Measurements from ENCODE around the gene LRP1. TPM values are rescaled to one million over a fixed set of nuclear protein-coding genes. Genes with fewer than 3 reads are reported as not detected.

LRP1 gene
- polyA plus RNA-seq, 2 donors = 29.6 to 47.6 TPM

GRCh38 chr12:57201219-57201618, 72.9 kb downstream of the LRP1 start:
- H3K36me3 ChIP-seq (ENCODE audit: control insufficient read depth in 2 of 2, insufficient read depth in 2 of 2, low read length in 1 of 2) = peaks cover 17 to 95% of the 10 kb centered on the region in 2 donors
- H3K9me3 ChIP-seq (ENCODE audit: control insufficient read depth in 2 of 2, insufficient read depth in 1 of 2, low read depth in 1 of 2, low read length in 1 of 2) = peaks cover 0 to 2% of the 10 kb centered on the region in 2 donors
- no peaks in the 10 kb centered on the region for H3K4me1 ChIP-seq (ENCODE audit: control insufficient read depth in 2 of 2, insufficient read depth in 2 of 2, low read length in 1 of 2)
- H3K27ac ChIP-seq (ENCODE audit: low read depth in 2 of 2, low read length in 1 of 2) = no peak overlapping the region
- no peak overlapping the region for H3K4me3 ChIP-seq (ENCODE audit: low read depth in 1 of 2, low read length in 2 of 2)
- H3K27me3 ChIP-seq (ENCODE audit: control insufficient read depth in 1 of 2, insufficient read depth in 2 of 2, low read length in 2 of 2) = no peaks in the 10 kb centered on the region
- 77 to 87% methylated on average over 8 of the region's 8 CpGs for WGBS, 2 donors

DNA sequence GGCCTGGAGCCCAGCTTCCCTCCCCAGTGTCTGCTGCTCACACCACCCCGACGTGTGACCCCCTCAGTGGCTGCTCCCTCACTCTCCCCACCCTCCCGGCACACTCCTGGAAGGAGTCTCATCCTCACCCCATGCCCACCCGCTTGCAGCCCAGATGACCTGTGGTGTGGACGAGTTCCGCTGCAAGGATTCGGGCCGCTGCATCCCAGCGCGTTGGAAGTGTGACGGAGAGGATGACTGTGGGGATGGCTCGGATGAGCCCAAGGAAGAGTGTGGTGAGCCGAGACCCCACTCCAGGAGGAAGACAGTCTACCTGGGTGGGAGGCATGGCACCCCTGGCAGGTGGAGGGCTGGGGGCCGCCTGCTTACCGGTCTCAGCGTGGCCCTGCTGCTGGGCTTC, 73.3 kb downstream of the LRP1 start:
- Histone ChIP-seq H3K36me3 (ENCODE audit: control insufficient read depth in 2 of 2, insufficient read depth in 2 of 2, low read length in 1 of 2) (peaks cover 15 to 95% of the 10 kb centered on the region in 2 donors), H3K9me3 (ENCODE audit: control insufficient read depth in 2 of 2, insufficient read depth in 1 of 2, low read depth in 1 of 2, low read length in 1 of 2) (peaks cover 0 to 2% of the 10 kb centered on the region in 2 donors), H3K27ac (ENCODE audit: low read depth in 2 of 2, low read length in 1 of 2) (no peak overlapping the region), H3K4me1 (ENCODE audit: control insufficient read depth in 2 of 2, insufficient read depth in 2 of 2, low read length in 1 of 2) (no peaks in the 10 kb centered on the region), H3K27me3 (ENCODE audit: control insufficient read depth in 1 of 2, insufficient read depth in 2 of 2, low read length in 2 of 2) (no peaks in the 10 kb centered on the region), H3K4me3 (ENCODE audit: low read depth in 1 of 2, low read length in 2 of 2) (no peak overlapping the region)
- WGBS, 2 donors = 87 to 88% methylated on average over 16 of the region's 16 CpGs

GRCh38 chr12:57202321-57202720, 74.0 kb downstream of the LRP1 start:
- 89 to 91% methylated on average over 19 of the region's 19 CpGs for WGBS, 2 donors
- Histone ChIP-seq H3K4me1 (ENCODE audit: control insufficient read depth in 2 of 2, insufficient read depth in 2 of 2, low read length in 1 of 2) (no peaks in the 10 kb centered on the region), H3K27me3 (ENCODE audit: control insufficient read depth in 1 of 2, insufficient read depth in 2 of 2, low read length in 2 of 2) (no peaks in the 10 kb centered on the region), H3K9me3 (ENCODE audit: control insufficient read depth in 2 of 2, insufficient read depth in 1 of 2, low read depth in 1 of 2, low read length in 1 of 2) (peaks cover 0 to 2% of the 10 kb centered on the region in 2 donors), H3K36me3 (ENCODE audit: control insufficient read depth in 2 of 2, insufficient read depth in 2 of 2, low read length in 1 of 2) (peaks cover 11 to 89% of the 10 kb centered on the region in 2 donors), H3K27ac (ENCODE audit: low read depth in 2 of 2, low read length in 1 of 2) (no peak overlapping the region), H3K4me3 (ENCODE audit: low read depth in 1 of 2, low read length in 2 of 2) (no peak overlapping the region)

DNA sequence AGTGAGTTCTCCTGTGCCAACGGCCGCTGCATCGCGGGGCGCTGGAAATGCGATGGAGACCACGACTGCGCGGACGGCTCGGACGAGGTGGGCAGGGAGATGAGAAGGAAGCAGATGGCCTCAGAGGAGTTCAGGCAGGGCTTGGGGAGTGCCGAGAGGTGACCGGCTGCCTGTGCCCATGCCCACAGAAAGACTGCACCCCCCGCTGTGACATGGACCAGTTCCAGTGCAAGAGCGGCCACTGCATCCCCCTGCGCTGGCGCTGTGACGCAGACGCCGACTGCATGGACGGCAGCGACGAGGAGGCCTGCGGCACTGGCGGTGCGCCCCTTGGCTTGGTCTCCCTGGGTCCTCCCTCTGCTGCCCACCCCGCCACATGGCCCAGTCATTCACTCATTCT, 74.9 kb downstream of the LRP1 start:
- Histone ChIP-seq H3K36me3 (ENCODE audit: control insufficient read depth in 2 of 2, insufficient read depth in 2 of 2, low read length in 1 of 2) (peaks cover 4 to 88% of the 10 kb centered on the region in 2 donors), H3K4me1 (ENCODE audit: control insufficient read depth in 2 of 2, insufficient read depth in 2 of 2, low read length in 1 of 2) (no peaks in the 10 kb centered on the region), H3K27ac (ENCODE audit: low read depth in 2 of 2, low read length in 1 of 2) (no peak overlapping the region), H3K9me3 (ENCODE audit: control insufficient read depth in 2 of 2, insufficient read depth in 1 of 2, low read depth in 1 of 2, low read length in 1 of 2) (peaks cover 0 to 2% of the 10 kb centered on the region in 2 donors), H3K4me3 (ENCODE audit: low read depth in 1 of 2, low read length in 2 of 2) (no peak overlapping the region), H3K27me3 (ENCODE audit: control insufficient read depth in 1 of 2, insufficient read depth in 2 of 2, low read length in 2 of 2) (no peaks in the 10 kb centered on the region)
- 93 to 95% methylated on average over 28 of the region's 28 CpGs for WGBS, 2 donors

GRCh38 chr12:57203791-57204190, 75.5 kb downstream of the LRP1 start:
- Histone ChIP-seq H3K4me3 (ENCODE audit: low read depth in 1 of 2, low read length in 2 of 2) (no peak overlapping the region), H3K27ac (ENCODE audit: low read depth in 2 of 2, low read length in 1 of 2) (no peak overlapping the region), H3K9me3 (ENCODE audit: control insufficient read depth in 2 of 2, insufficient read depth in 1 of 2, low read depth in 1 of 2, low read length in 1 of 2) (peaks cover 0 to 2% of the 10 kb centered on the region in 2 donors), H3K36me3 (ENCODE audit: control insufficient read depth in 2 of 2, insufficient read depth in 2 of 2, low read length in 1 of 2) (peaks cover 4 to 87% of the 10 kb centered on the region in 2 donors), H3K27me3 (ENCODE audit: control insufficient read depth in 1 of 2, insufficient read depth in 2 of 2, low read length in 2 of 2) (no peaks in the 10 kb centered on the region), H3K4me1 (ENCODE audit: control insufficient read depth in 2 of 2, insufficient read depth in 2 of 2, low read length in 1 of 2) (no peaks in the 10 kb centered on the region)
- WGBS, 2 donors = 83% methylated on average over 11 of the region's 11 CpGs

GRCh38 chr12:57204454-57204853, 76.2 kb downstream of the LRP1 start:
- H3K36me3 ChIP-seq (ENCODE audit: control insufficient read depth in 2 of 2, insufficient read depth in 2 of 2, low read length in 1 of 2) = peaks cover 4 to 86% of the 10 kb centered on the region in 2 donors
- no peaks in the 10 kb centered on the region for H3K27me3 ChIP-seq (ENCODE audit: control insufficient read depth in 1 of 2, insufficient read depth in 2 of 2, low read length in 2 of 2)

GRCh38 chr12:57205186-57205585, 76.9 kb downstream of the LRP1 start:
- 93 to 95% methylated on average over 26 of the region's 26 CpGs for WGBS, 2 donors
- Histone ChIP-seq H3K36me3 (ENCODE audit: control insufficient read depth in 2 of 2, insufficient read depth in 2 of 2, low read length in 1 of 2) (peaks cover 4 to 87% of the 10 kb centered on the region in 2 donors), H3K4me1 (ENCODE audit: control insufficient read depth in 2 of 2, insufficient read depth in 2 of 2, low read length in 1 of 2) (no peaks in the 10 kb centered on the region), H3K4me3 (ENCODE audit: low read depth in 1 of 2, low read length in 2 of 2) (no peak overlapping the region), H3K27ac (ENCODE audit: low read depth in 2 of 2, low read length in 1 of 2) (no peak overlapping the region), H3K27me3 (ENCODE audit: control insufficient read depth in 1 of 2, insufficient read depth in 2 of 2, low read length in 2 of 2) (no peaks in the 10 kb centered on the region), H3K9me3 (ENCODE audit: control insufficient read depth in 2 of 2, insufficient read depth in 1 of 2, low read depth in 1 of 2, low read length in 1 of 2) (peaks cover 0 to 2% of the 10 kb centered on the region in 2 donors)

More at GRCh38 chr12:57204454-57204853, 76.2 kb downstream of the LRP1 start:
- Histone ChIP-seq H3K4me3 (ENCODE audit: low read depth in 1 of 2, low read length in 2 of 2) (no peak overlapping the region), H3K9me3 (ENCODE audit: control insufficient read depth in 2 of 2, insufficient read depth in 1 of 2, low read depth in 1 of 2, low read length in 1 of 2) (peaks cover 0 to 2% of the 10 kb centered on the region in 2 donors), H3K4me1 (ENCODE audit: control insufficient read depth in 2 of 2, insufficient read depth in 2 of 2, low read length in 1 of 2) (no peaks in the 10 kb centered on the region), H3K27ac (ENCODE audit: low read depth in 2 of 2, low read length in 1 of 2) (no peak overlapping the region)
- 86 to 89% methylated on average over 19 of the region's 19 CpGs for WGBS, 2 donors

DNA sequence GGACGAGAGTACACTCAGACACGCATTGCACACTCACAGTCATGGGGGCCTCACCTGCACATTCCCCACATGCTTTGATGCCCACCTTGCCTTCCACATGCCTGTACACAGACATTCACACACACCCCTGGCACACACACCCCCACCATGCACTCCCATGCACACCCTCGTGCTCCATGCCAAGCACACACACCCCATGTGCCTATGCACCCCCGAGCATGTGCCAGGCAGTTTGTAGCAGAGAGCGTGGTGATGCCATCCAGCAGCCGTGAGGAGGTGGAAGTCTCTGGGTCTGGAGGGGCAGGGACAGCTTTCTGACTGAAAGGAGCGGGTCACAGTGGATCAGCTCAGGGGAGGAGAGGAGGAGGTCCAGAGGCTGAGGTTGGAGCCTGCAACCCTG, 77.6 kb downstream of the LRP1 start:
- Histone ChIP-seq H3K4me3 (ENCODE audit: low read depth in 1 of 2, low read length in 2 of 2) (no peak overlapping the region), H3K27me3 (ENCODE audit: control insufficient read depth in 1 of 2, insufficient read depth in 2 of 2, low read length in 2 of 2) (no peaks in the 10 kb centered on the region), H3K4me1 (ENCODE audit: control insufficient read depth in 2 of 2, insufficient read depth in 2 of 2, low read length in 1 of 2) (no peaks in the 10 kb centered on the region), H3K9me3 (ENCODE audit: control insufficient read depth in 2 of 2, insufficient read depth in 1 of 2, low read depth in 1 of 2, low read length in 1 of 2) (peaks cover 0 to 2% of the 10 kb centered on the region in 2 donors), H3K36me3 (ENCODE audit: control insufficient read depth in 2 of 2, insufficient read depth in 2 of 2, low read length in 1 of 2) (peaks cover 4 to 86% of the 10 kb centered on the region in 2 donors), H3K27ac (ENCODE audit: low read depth in 2 of 2, low read length in 1 of 2) (no peak overlapping the region)
- 78 to 82% methylated on average over 6 to 7 of the region's 7 CpGs for WGBS, 2 donors

GRCh38 chr12:57207731-57208630, 79.7 kb downstream of the LRP1 start:
- Histone ChIP-seq H3K4me1 (ENCODE audit: control insufficient read depth in 2 of 2, insufficient read depth in 2 of 2, low read length in 1 of 2) (no peaks in the 10 kb centered on the region), H3K27me3 (ENCODE audit: control insufficient read depth in 1 of 2, insufficient read depth in 2 of 2, low read length in 2 of 2) (no peaks in the 10 kb centered on the region), H3K27ac (ENCODE audit: low read depth in 2 of 2, low read length in 1 of 2) (no peak overlapping the region), H3K4me3 (ENCODE audit: low read depth in 1 of 2, low read length in 2 of 2) (no peak overlapping the region), H3K36me3 (ENCODE audit: control insufficient read depth in 2 of 2, insufficient read depth in 2 of 2, low read length in 1 of 2) (peaks cover 3 to 82% of the 10 kb centered on the region in 2 donors), H3K9me3 (ENCODE audit: control insufficient read depth in 2 of 2, insufficient read depth in 1 of 2, low read depth in 1 of 2, low read length in 1 of 2) (peaks cover 0 to 2% of the 10 kb centered on the region in 2 donors)
- WGBS, 2 donors = 84 to 87% methylated on average over 28 to 29 of the region's 29 CpGs

Measured in esophagus (tissue), 2 donors.